NCI-H748 (cell line): ENCODE results near the gene MAGEB1.

ENCODE experiments used
- DNase-seq: peaks from one replicate; lab custom pipeline; 2025; ENCODE audit not compliant: unreplicated experiment; lab: John Stamatoyannopoulos, UW

Gene MAGEB1

GRCh38 chrX:30246769-30247489 lies at the start of gene MAGEB1:
Gene MAGEB1, plus strand, starts transcription at chrX:30247146. Its CDS starts 3,348 bp downstream, at chrX:30250494.
- no peak for DNase-seq

GRCh38 chrX:30212172-30212571 lies 34.8 kb upstream of the MAGEB1 start:
- DNase-seq: no peak

- peak; percentile 1 for DNase-seq
These were observed 31.5 kb upstream of the MAGEB1 start, which contains the start of gene MAGEB2 for GRCh38 chrX:30215357-30215843. Gene MAGEB2, plus strand, starts transcription at chrX:30215563. Its CDS starts 3,018 bp downstream, at chrX:30218581.

GRCh38 chrX:30217465-30217864 lies 29.5 kb upstream of the MAGEB1 start:
- DNase-seq: no peak

GRCh38 chrX:30219372-30219771 lies 27.6 kb upstream of the MAGEB1 start:
- no peak for DNase-seq

- DNase-seq: no peak
These were observed 26.3 kb upstream of the MAGEB1 start for GRCh38 chrX:30220661-30221060.

- no peak for DNase-seq
These were observed 22.4 kb upstream of the MAGEB1 start for GRCh38 chrX:30224536-30224935.

- DNase-seq: no peak
These were observed 18.4 kb upstream of the MAGEB1 start for GRCh38 chrX:30228526-30228925.

- DNase-seq: no peak
These were observed 16.6 kb upstream of the MAGEB1 start, which contains the start of gene MAGEB3 for GRCh38 chrX:30230395-30230794. Gene MAGEB3, plus strand, starts transcription at chrX:30230657. Its CDS starts 5,268 bp downstream, at chrX:30235925.

- no peak for DNase-seq
These were observed 5.1 kb upstream of the MAGEB1 start, which contains the start of gene MAGEB4 for GRCh38 chrX:30241724-30242415. Gene MAGEB4, plus strand, starts transcription at chrX:30242000. Its CDS starts 136 bp downstream, at chrX:30242136.

- DNase-seq: no peak
These were observed 1.9 kb downstream of the MAGEB1 start for GRCh38 chrX:30248854-30249253.

GRCh38 chrX:30253257-30253656 lies 6.3 kb downstream of the MAGEB1 start:
- no peak for DNase-seq

- DNase-seq: no peak
These were observed 13.0 kb downstream of the MAGEB1 start for GRCh38 chrX:30259927-30260326.

GRCh38 chrX:30261012-30261411 lies 14.1 kb downstream of the MAGEB1 start:
- DNase-seq: no peak

GRCh38 chrX:30262763-30263162 lies 15.8 kb downstream of the MAGEB1 start:
- no peak for DNase-seq

GRCh38 chrX:30270639-30271038 lies 23.7 kb downstream of the MAGEB1 start:
- no peak for DNase-seq

GRCh38 chrX:30275498-30275897 lies 28.6 kb downstream of the MAGEB1 start:
- DNase-seq: peak; percentile 0

- no peak for DNase-seq
These were observed 31.4 kb downstream of the MAGEB1 start for GRCh38 chrX:30278365-30278764.

- DNase-seq: no peak
These were observed 33.5 kb downstream of the MAGEB1 start for GRCh38 chrX:30280428-30280827.

GRCh38 chrX:30282527-30282926 lies 35.6 kb downstream of the MAGEB1 start:
- no peak for DNase-seq

GRCh38 chrX:30283456-30284200 lies 36.7 kb downstream of the MAGEB1 start:
- DNase-seq: no peak
